Breast epithelium (tissue), 4 donors: ENCODE measurements around the gene STAT3. TPM values are rescaled to one million over a fixed set of nuclear protein-coding genes. Genes with fewer than 3 reads are reported as not detected.
"Not testable (repeated sequence)": the region's sequence is repeated elsewhere in the genome, so short reads cannot be mapped to it uniquely, and the experiment has no call there.

Source experiments
- DNase-seq, 2 donors: peaks; one replicate each; pipeline ENCODE4 v3.0.0-alpha.2; 2019; ENCODE audit warnings: low spot score in 2 of 2
- H3K27ac ChIP-seq, 2 donors: fragments of 200-600 bp; sonication (generic) in 1 of 2; one replicate each; pipeline ENCODE4 v1.5.1; 2016 to 2019; ENCODE audit warnings: mild to moderate bottlenecking in 1 of 2
- H3K27me3 ChIP-seq, 2 donors: fragments of 200-600 bp; sonication (generic) in 1 of 2; one replicate each; pipeline versions ENCODE4 v1.5.1 to v1.6.0; 2017 to 2019; ENCODE audit warnings: control low read depth in 1 of 2, mild to moderate bottlenecking in 1 of 2
- H3K36me3 ChIP-seq: fragments of 200-600 bp; one replicate; pipeline ENCODE4 v1.5.1; 2019
- H3K4me1 ChIP-seq, 2 donors: fragments of 200-600 bp; sonication (generic); one replicate each; pipeline ENCODE4 v1.5.1; 2016 to 2019; ENCODE audit warnings: control low read depth in 1 of 2
- H3K4me3 ChIP-seq, 3 donors: fragments of 200-600 bp; sonication (generic); 1 replicate in 2 of 3; 2 replicates in 1 of 3; pipeline ENCODE4 v1.5.1; 2016 to 2019; ENCODE audit warnings: mild to moderate bottlenecking in 3 of 3, moderate library complexity in 2 of 3
- H3K9me3 ChIP-seq, 2 donors: fragments of 200-600 bp; sonication (generic) in 1 of 2; one replicate each; pipeline ENCODE4 v1.5.1; 2016 to 2019; ENCODE audit warnings: control low read depth in 1 of 2
- POLR2A ChIP-seq: fragments of 450-650 bp; IDR thresholded peaks from one replicate; pipeline ENCODE4 v1.6.1; 2016; ENCODE audit warnings: antibody characterized with exemption, mild to moderate bottlenecking, moderate library complexity
- POLR2AphosphoS5 ChIP-seq, 3 donors: sonication (generic); formaldehyde crosslinking; IDR thresholded peaks; one replicate each; pipeline ENCODE4 v1.6.1; 2017; ENCODE audit warnings: antibody characterized with exemption in 3 of 3
- intact Hi-C: fragments of 100-400 bp; cut with DNase I; formaldehyde crosslinking; loops from one replicate; pipeline ENCODE4 v1.15.1; 2023; ENCODE audit warnings: low total_unique reads
- total RNA-seq, 3 donors: library from RNA; depleted of rRNA; stranded (reverse); fragments of >200 nt; gene quantifications; one replicate each; pipeline ENCODE4 v1.1.0, GENCODE V29; 2016
- TF ChIP-seq, protein P1 (sequence below), 3 donors: fragments of 450-650 bp; IDR thresholded peaks; one replicate each; pipeline ENCODE4 v1.5.1; 2016 to 2017; ENCODE audit warnings: antibody characterized with exemption in 3 of 3, mild to moderate bottlenecking in 3 of 3, moderate library complexity in 3 of 3

STAT3 gene
- total RNA-seq, 3 donors from 2014 or later = 193 to 322 (median 238) TPM

DNA sequence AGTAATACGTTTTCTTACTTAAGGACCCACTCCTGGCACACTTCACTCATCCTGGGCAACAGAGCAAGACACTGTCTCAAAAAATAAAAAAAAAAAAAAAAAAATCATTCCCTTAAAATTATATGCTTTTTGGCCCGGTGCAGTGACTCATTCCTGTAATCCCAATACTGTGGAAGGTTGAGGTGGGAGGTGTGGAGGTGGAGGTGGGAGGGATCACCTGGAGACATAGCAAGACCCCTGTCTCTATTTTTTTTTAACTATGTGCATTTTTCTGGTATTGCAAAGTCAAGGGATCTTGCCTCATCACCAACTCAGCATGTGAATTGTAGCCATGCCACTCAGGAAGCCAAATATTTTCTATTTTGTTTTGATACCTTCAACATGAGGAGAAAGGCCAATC is 121.8 kb downstream of the STAT3 start:
- Histone ChIP-seq H3K4me3 (no peak overlapping the region), H3K27ac (no peak overlapping the region), H3K36me3 (no peaks in the 10 kb centered on the region), H3K9me3 (no peaks in the 10 kb centered on the region), H3K27me3 (no peaks in the 10 kb centered on the region), H3K4me1 (peaks cover 0 to 7% of the 10 kb centered on the region in 2 donors)
- no peak for TF ChIP-seq POLR2AphosphoS5 (IDR thresholded peaks at IDR 0.05)
- TF ChIP-seq, protein P1, sequence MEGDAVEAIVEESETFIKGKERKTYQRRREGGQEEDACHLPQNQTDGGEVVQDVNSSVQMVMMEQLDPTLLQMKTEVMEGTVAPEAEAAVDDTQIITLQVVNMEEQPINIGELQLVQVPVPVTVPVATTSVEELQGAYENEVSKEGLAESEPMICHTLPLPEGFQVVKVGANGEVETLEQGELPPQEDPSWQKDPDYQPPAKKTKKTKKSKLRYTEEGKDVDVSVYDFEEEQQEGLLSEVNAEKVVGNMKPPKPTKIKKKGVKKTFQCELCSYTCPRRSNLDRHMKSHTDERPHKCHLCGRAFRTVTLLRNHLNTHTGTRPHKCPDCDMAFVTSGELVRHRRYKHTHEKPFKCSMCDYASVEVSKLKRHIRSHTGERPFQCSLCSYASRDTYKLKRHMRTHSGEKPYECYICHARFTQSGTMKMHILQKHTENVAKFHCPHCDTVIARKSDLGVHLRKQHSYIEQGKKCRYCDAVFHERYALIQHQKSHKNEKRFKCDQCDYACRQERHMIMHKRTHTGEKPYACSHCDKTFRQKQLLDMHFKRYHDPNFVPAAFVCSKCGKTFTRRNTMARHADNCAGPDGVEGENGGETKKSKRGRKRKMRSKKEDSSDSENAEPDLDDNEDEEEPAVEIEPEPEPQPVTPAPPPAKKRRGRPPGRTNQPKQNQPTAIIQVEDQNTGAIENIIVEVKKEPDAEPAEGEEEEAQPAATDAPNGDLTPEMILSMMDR (IDR thresholded peaks at IDR 0.05) = no peak
- no peak for TF ChIP-seq POLR2A
- intact Hi-C loops = no loop called here
- DNase-seq = no peak

DNA sequence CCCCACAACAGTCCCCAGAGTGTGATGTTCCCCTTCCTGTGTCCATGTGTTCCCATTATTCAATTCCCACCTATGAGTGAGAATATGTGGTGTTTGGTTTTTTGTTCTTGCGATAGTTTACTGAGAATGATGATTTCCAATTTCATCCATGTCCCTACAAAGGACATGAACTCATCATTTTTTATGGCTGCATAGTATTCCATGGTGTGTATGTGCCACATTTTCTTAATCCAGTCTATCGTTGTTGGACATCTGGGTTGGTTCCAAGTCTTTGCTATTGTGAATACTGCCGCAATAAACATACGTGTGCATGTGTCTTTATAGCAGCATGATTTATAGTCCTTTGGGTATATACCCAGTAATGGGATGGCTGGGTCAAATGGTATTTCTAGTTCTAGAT is 123.9 kb downstream of the STAT3 start:
- H3K4me3 ChIP-seq, H3K27ac ChIP-seq, intact Hi-C loops, H3K27me3 ChIP-seq, H3K9me3 ChIP-seq, H3K36me3 ChIP-seq, DNase-seq, H3K4me1 ChIP-seq: not testable (repeated sequence)

Other genes with a start within 250 kb of the STAT3 start
- gene RAB5C, start 233.5 kb downstream of the STAT3 start, total RNA-seq = 100 to 1,000 TPM; 114 to 146 (median 117) TPM
- under 1 TPM in 1 of 3 donors, not detected in 2; under 0.01 TPM for gene KCNH4, start 207.3 kb downstream of the STAT3 start, total RNA-seq
- gene HCRT, start 203.0 kb downstream of the STAT3 start, total RNA-seq = not detected
- 10 to 100 TPM; 29.1 to 53.0 (median 33.1) TPM for gene GHDC, start 193.9 kb downstream of the STAT3 start, total RNA-seq
- gene STAT5B, start 112.1 kb downstream of the STAT3 start, total RNA-seq = 100 to 1,000 TPM in 2 of 3 donors, 10 to 100 TPM in 1; 97.2 to 130 (median 101) TPM
- 100 to 1,000 TPM in 1 of 3 donors, 10 to 100 TPM in 2; 72.8 to 363 (median 78.9) TPM for gene STAT5A, start 99.9 kb downstream of the STAT3 start, total RNA-seq
- 100 to 1,000 TPM; 288 to 554 (median 306) TPM for gene CAVIN1, start 34.8 kb upstream of the STAT3 start, total RNA-seq
- 10 to 100 TPM; 53.1 to 74.5 (median 60.0) TPM for gene ATP6V0A1, start 70.4 kb upstream of the STAT3 start, total RNA-seq
- 100 to 1,000 TPM in 1 of 3 donors, 10 to 100 TPM in 2; 42.9 to 101 (median 48.4) TPM for gene NAGLU, start 147.8 kb upstream of the STAT3 start, total RNA-seq
- 1 to 10 TPM; 1.2 to 5.6 (median 1.8) TPM for gene HSD17B1, start 164.5 kb upstream of the STAT3 start, total RNA-seq
- gene COASY, start 173.7 kb upstream of the STAT3 start, total RNA-seq = 10 to 100 TPM; 21.4 to 48.1 (median 26.9) TPM
- 10 to 100 TPM; 27.2 to 49.8 (median 39.4) TPM for gene MLX, start 178.7 kb upstream of the STAT3 start, total RNA-seq
- 1 to 10 TPM; 3.3 to 4.2 (median 3.5) TPM for gene PSMC3IP, start 189.3 kb upstream of the STAT3 start, total RNA-seq
- 10 to 100 TPM; 58.7 to 85.8 (median 62.4) TPM for gene RETREG3, start 220.9 kb upstream of the STAT3 start, total RNA-seq
- 10 to 100 TPM; 20.5 to 34.4 (median 22.8) TPM for gene TUBG1, start 221.2 kb upstream of the STAT3 start, total RNA-seq